GM12878 (cell line): ENCODE measurements around the gene C2orf80.

Experiments
- CTCF ChIP-seq, 3 experiments: IDR thresholded peaks in 2 of 3; conservative IDR thresholded peaks in 1 of 3; 2 replicates each; pipeline ENCODE4 v1.5.1; 2011; ENCODE audit warnings: low read depth in 3 of 3, low read length in 3 of 3, mild to moderate bottlenecking in 3 of 3, control low read depth in 2 of 3, moderate library complexity in 2 of 3, inconsistent platforms in 1 of 3, mixed read lengths in 1 of 3; ENCODE audit not compliant: control insufficient read depth in 2 of 3, insufficient read depth in 1 of 3; ENCODE audit errors: extremely low read depth in 1 of 3
- EGR1 ChIP-seq, 2 experiments: IDR thresholded peaks; 1 replicate in 1 of 2; 2 replicates in 1 of 2; pipeline ENCODE4 v1.6.1; 2011 to 2012; ENCODE audit warnings: low read depth in 2 of 2, low read length in 2 of 2, borderline replicate concordance in 1 of 2, mild to moderate bottlenecking in 1 of 2, moderate library complexity in 1 of 2
- GABPA ChIP-seq: IDR thresholded peaks from 2 replicates; pipeline ENCODE4 v1.6.1; 2014; ENCODE audit warnings: antibody characterized with exemption, low read depth, mild to moderate bottlenecking, inconsistent platforms
- NR2C2 ChIP-seq: IDR thresholded peaks from 2 replicates; pipeline ENCODE4 v1.6.1; 2011; ENCODE audit warnings: borderline replicate concordance, low read depth; ENCODE audit not compliant: control insufficient read depth, insufficient read length
- PBX3 ChIP-seq: IDR thresholded peaks from 2 replicates; pipeline ENCODE4 v1.6.1; 2011; ENCODE audit warnings: mild to moderate bottlenecking, low read depth, low read length, moderate library complexity; ENCODE audit not compliant: insufficient replicate concordance
- POLR2A ChIP-seq: IDR thresholded peaks from 2 replicates; pipeline ENCODE4 v1.6.1; 2011; ENCODE audit warnings: low read depth, mild to moderate bottlenecking, low read length
- RAD21 ChIP-seq: IDR thresholded peaks from 2 replicates; pipeline ENCODE4 v1.6.1; 2011; ENCODE audit warnings: mild to moderate bottlenecking, low read depth, low read length, moderate library complexity; ENCODE audit not compliant: insufficient read depth
- ZNF274 ChIP-seq: IDR thresholded peaks from one replicate; pipeline ENCODE4 v1.8.0; 2011; ENCODE audit not compliant: insufficient read length, insufficient read depth
- TF ChIP-seq, protein P1 (sequence below): IDR thresholded peaks from 2 replicates; pipeline ENCODE4 v1.6.1; 2012; ENCODE audit warnings: mild to moderate bottlenecking, low read depth, low read length

- TF ChIP-seq, protein P1, sequence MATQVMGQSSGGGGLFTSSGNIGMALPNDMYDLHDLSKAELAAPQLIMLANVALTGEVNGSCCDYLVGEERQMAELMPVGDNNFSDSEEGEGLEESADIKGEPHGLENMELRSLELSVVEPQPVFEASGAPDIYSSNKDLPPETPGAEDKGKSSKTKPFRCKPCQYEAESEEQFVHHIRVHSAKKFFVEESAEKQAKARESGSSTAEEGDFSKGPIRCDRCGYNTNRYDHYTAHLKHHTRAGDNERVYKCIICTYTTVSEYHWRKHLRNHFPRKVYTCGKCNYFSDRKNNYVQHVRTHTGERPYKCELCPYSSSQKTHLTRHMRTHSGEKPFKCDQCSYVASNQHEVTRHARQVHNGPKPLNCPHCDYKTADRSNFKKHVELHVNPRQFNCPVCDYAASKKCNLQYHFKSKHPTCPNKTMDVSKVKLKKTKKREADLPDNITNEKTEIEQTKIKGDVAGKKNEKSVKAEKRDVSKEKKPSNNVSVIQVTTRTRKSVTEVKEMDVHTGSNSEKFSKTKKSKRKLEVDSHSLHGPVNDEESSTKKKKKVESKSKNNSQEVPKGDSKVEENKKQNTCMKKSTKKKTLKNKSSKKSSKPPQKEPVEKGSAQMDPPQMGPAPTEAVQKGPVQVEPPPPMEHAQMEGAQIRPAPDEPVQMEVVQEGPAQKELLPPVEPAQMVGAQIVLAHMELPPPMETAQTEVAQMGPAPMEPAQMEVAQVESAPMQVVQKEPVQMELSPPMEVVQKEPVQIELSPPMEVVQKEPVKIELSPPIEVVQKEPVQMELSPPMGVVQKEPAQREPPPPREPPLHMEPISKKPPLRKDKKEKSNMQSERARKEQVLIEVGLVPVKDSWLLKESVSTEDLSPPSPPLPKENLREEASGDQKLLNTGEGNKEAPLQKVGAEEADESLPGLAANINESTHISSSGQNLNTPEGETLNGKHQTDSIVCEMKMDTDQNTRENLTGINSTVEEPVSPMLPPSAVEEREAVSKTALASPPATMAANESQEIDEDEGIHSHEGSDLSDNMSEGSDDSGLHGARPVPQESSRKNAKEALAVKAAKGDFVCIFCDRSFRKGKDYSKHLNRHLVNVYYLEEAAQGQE: no peak
- TF ChIP-seq EGR1 (IDR thresholded peaks at IDR 0.05; ENCODE audit: borderline replicate concordance in 1 of 2, low read depth in 2 of 2, low read length in 2 of 2) (no peak), NR2C2 (no peak), POLR2A (no peak), PBX3 (no peak), CTCF (IDR thresholded peaks at IDR 0.05 in 2 of 3, conservative IDR thresholded peaks at IDR 0.05 in 1 of 3; ENCODE audit: control insufficient read depth in 2 of 3, extremely low read depth in 1 of 3, insufficient read depth in 1 of 3, low read depth in 3 of 3, low read length in 3 of 3) (no peak), GABPA (no peak), RAD21 (no peak), ZNF274 (no peak)
Measured at GRCh38 chr2:208192611-208193236, 2.9 kb upstream of the C2orf80 start.
